Keratinocyte (primary cell): Measurements from ENCODE around the gene WFDC5. TPM values are rescaled to one million over a fixed set of nuclear protein-coding genes. Genes with fewer than 3 reads are reported as not detected.

Experiments used
- DNase-seq: peaks from one replicate; pipeline ENCODE4 v3.0.0-alpha.2; 2011; ENCODE audit warnings: low read depth, missing footprints, low spot score
- FAIRE-seq: peaks from 2 replicates; lab custom pipeline; 2011; peaks lifted over from hg19 to GRCh38; lab: Jason Lieb, UNC
- H2AFZ ChIP-seq: 2 replicates; pipeline ENCODE4 v1.6.0; 2012; ENCODE audit warnings: low read length, control low read depth, inconsistent platforms; ENCODE audit not compliant: control insufficient read depth
- H3K27ac ChIP-seq: 2 replicates; pipeline ENCODE4 v1.5.1; 2011; ENCODE audit warnings: low read length; ENCODE audit not compliant: control insufficient read depth, insufficient read depth
- H3K27me3 ChIP-seq: 3 replicates; pipeline ENCODE4 v1.6.0; 2011; ENCODE audit warnings: low read length; ENCODE audit not compliant: control insufficient read depth, insufficient read depth; ENCODE audit errors: extremely low read depth
- H3K36me3 ChIP-seq, 2 experiments: 2 replicates in 1 of 2; 3 replicates in 1 of 2; pipeline ENCODE4 v1.5.1; 2011; ENCODE audit warnings: low read length in 2 of 2, mild to moderate bottlenecking in 1 of 2; ENCODE audit not compliant: control insufficient read depth in 2 of 2, insufficient read depth in 2 of 2; ENCODE audit errors: extremely low read depth in 1 of 2
- H3K4me1 ChIP-seq: 3 replicates; pipeline ENCODE4 v1.5.1; 2011; ENCODE audit warnings: low read length; ENCODE audit not compliant: control insufficient read depth, insufficient read depth; ENCODE audit errors: extremely low read depth
- H3K4me2 ChIP-seq: 3 replicates; pipeline ENCODE4 v1.6.0; 2011; ENCODE audit warnings: low read depth, low read length; ENCODE audit not compliant: control insufficient read depth, insufficient read depth; ENCODE audit errors: extremely low read depth
- H3K4me3 ChIP-seq, 3 experiments: fragments of 200-600 bp in 1 of 3; sonication (generic) in 1 of 3; 2 replicates in 2 of 3; 3 replicates in 1 of 3; pipeline ENCODE4 v1.5.1; 2011 to 2016; ENCODE audit warnings: low read length in 3 of 3, mild to moderate bottlenecking in 3 of 3, control low read depth in 2 of 3, inconsistent platforms in 1 of 3, low read depth in 1 of 3, mixed read lengths in 1 of 3, mixed run types in 1 of 3, moderate library complexity in 1 of 3; ENCODE audit not compliant: control insufficient read depth in 2 of 3, insufficient read depth in 2 of 3; ENCODE audit errors: extremely low read depth in 1 of 3
- H3K79me2 ChIP-seq: 2 replicates; pipeline ENCODE4 v1.6.0; 2012; ENCODE audit warnings: low read length; ENCODE audit not compliant: control insufficient read depth, insufficient read depth
- H3K9ac ChIP-seq: 3 replicates; pipeline ENCODE4 v1.6.0; 2011; ENCODE audit warnings: low read length; ENCODE audit not compliant: control insufficient read depth, insufficient read depth; ENCODE audit errors: extremely low read depth
- H3K9me1 ChIP-seq: 3 replicates; pipeline ENCODE4 v1.6.0; 2011; ENCODE audit warnings: low read length; ENCODE audit not compliant: control insufficient read depth, insufficient read depth; ENCODE audit errors: extremely low read depth
- H3K9me3 ChIP-seq: 2 replicates; pipeline ENCODE4 v1.5.1; 2012; ENCODE audit warnings: low read depth, low read length; ENCODE audit not compliant: control insufficient read depth
- H4K20me1 ChIP-seq: 3 replicates; pipeline ENCODE4 v1.6.0; 2011; ENCODE audit warnings: low read length; ENCODE audit not compliant: control insufficient read depth, insufficient read depth; ENCODE audit errors: extremely low read depth
- EZH2 ChIP-seq: IDR thresholded peaks from one replicate; pipeline ENCODE4 v1.6.1; 2012; ENCODE audit warnings: inconsistent platforms, mild to moderate bottlenecking, low read length, moderate library complexity
- dilution Hi-C: fragments of 300-500 bp; cut with MboI; formaldehyde crosslinking; loops from one replicate; pipeline ENCODE4 v1.7.0; 2020; ENCODE audit warnings: low sequenced_read_pairs; ENCODE audit not compliant: extremely low pct_ligation_motif_present
- polyA plus RNA-seq, 5 experiments: library from polyadenylated mRNA; depleted of rRNA in 3 of 5; stranded (reverse) in 3 of 5; stranded (forward) in 1 of 5; unstranded in 1 of 5; fragments of >200 nt; gene quantifications; 1 replicate in 1 of 5; 2 replicates in 3 of 5; 3 replicates in 1 of 5; pipeline versions ENCODE4 v1.2.1 to v1.2.3, GENCODE V29; 2011 to 2012; ENCODE audit warnings: missing spikeins in 2 of 5, low read depth in 1 of 5, low replicate concordance in 1 of 5
- TF ChIP-seq, protein P1 (sequence below), 3 experiments: IDR thresholded peaks in 1 of 3; conservative IDR thresholded peaks in 1 of 3; optimal IDR thresholded peaks in 1 of 3; 2 replicates in 2 of 3; 3 replicates in 1 of 3; pipeline versions ENCODE3 to v1.5.1; 2011; ENCODE audit warnings: low read length in 3 of 3, mild to moderate bottlenecking in 3 of 3, moderate library complexity in 2 of 3, control low read depth in 1 of 3, inconsistent platforms in 1 of 3; ENCODE audit not compliant: insufficient read depth in 2 of 3; ENCODE audit errors: extremely low read depth in 1 of 3

The WFDC5 gene
- polyA plus RNA-seq, 1 donor (not counting 4 experiments of a cell fraction or from before 2014, with no cell fraction given), result 5.1 TPM

DNA sequence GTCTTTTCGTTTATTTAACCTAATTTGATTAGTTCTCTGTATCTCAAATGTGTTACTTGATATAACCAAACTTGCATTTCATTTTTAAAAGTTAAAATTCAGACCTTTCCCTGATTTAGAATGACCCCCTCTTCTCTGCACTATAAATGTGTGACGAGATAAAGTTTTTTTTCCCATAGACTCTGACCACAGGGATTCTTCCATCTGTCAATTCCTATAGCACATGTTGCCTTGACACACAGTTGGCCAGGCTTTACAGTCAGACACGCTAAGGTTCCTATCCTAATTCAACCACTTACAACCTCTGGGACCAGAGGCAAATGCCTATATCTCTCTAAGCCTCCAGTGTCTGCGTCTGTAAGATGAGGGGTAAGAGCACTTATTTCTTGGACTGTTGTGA, 54.7 kb downstream of the WFDC5 start:
- Histone ChIP-seq H4K20me1 (no peaks in the 10 kb centered on the region), H3K4me2 (no peak overlapping the region), H3K79me2 (peaks cover 11% of the 10 kb centered on the region), H3K4me3 (no peak overlapping the region), H3K9me3 (no peaks in the 10 kb centered on the region), H2AFZ (no peak overlapping the region), H3K9me1 (no peaks in the 10 kb centered on the region), H3K27ac (peak overlapping the region; percentile 85), H3K9ac (no peak overlapping the region), H3K36me3 (peaks cover 1 to 7% of the 10 kb centered on the region in 2 experiments), H3K4me1 (peaks cover 38% of the 10 kb centered on the region), H3K27me3 (no peaks in the 10 kb centered on the region)
- dilution Hi-C loops, result no loop called here
- FAIRE-seq (no peak), DNase-seq (no peak)
- TF ChIP-seq, protein P1, sequence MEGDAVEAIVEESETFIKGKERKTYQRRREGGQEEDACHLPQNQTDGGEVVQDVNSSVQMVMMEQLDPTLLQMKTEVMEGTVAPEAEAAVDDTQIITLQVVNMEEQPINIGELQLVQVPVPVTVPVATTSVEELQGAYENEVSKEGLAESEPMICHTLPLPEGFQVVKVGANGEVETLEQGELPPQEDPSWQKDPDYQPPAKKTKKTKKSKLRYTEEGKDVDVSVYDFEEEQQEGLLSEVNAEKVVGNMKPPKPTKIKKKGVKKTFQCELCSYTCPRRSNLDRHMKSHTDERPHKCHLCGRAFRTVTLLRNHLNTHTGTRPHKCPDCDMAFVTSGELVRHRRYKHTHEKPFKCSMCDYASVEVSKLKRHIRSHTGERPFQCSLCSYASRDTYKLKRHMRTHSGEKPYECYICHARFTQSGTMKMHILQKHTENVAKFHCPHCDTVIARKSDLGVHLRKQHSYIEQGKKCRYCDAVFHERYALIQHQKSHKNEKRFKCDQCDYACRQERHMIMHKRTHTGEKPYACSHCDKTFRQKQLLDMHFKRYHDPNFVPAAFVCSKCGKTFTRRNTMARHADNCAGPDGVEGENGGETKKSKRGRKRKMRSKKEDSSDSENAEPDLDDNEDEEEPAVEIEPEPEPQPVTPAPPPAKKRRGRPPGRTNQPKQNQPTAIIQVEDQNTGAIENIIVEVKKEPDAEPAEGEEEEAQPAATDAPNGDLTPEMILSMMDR (optimal IDR thresholded peaks at IDR 0.05 in 1 of 3, IDR thresholded peaks at IDR 0.05 in 1 of 3, conservative IDR thresholded peaks at IDR 0.05 in 1 of 3; ENCODE audit: extremely low read depth in 1 of 3, insufficient read depth in 2 of 3, low read length in 3 of 3), result no peak
- TF ChIP-seq EZH2, result no peak

Other genes starting within 250 kb of the WFDC5 start
- 135 to 269 TPM (median 214 TPM) in 3 replicates for gene YWHAB, start 229.5 kb downstream of the WFDC5 start, polyA plus RNA-seq
- 27.2 to 31.4 TPM (median 29.8 TPM) in 3 replicates for gene PABPC1L, start 205.1 kb downstream of the WFDC5 start, polyA plus RNA-seq
- gene TOMM34, start 154.8 kb downstream of the WFDC5 start, polyA plus RNA-seq, result 31.5 to 47.7 TPM (median 32.9 TPM) in 3 replicates
- 23.4 to 30.5 TPM (median 27.4 TPM) in 3 replicates for gene STK4, start 148.7 kb downstream of the WFDC5 start, polyA plus RNA-seq
- gene KCNS1, start 14.0 kb downstream of the WFDC5 start, polyA plus RNA-seq, result 1.1 to 2.5 TPM (median 1.5 TPM) in 3 replicates
- gene WFDC12, start 9.3 kb upstream of the WFDC5 start, polyA plus RNA-seq, result 0.32 to 2.9 TPM (median 1.8 TPM) in 3 replicates
- 46.4 to 226 TPM (median 71.1 TPM) in 3 replicates for gene PI3, start 59.7 kb upstream of the WFDC5 start, polyA plus RNA-seq
- not detected in 3 replicates for gene SEMG1, start 91.9 kb upstream of the WFDC5 start, polyA plus RNA-seq
- not detected in 3 replicates for gene SEMG2, start 106.2 kb upstream of the WFDC5 start, polyA plus RNA-seq
- gene SLPI, start 139.4 kb upstream of the WFDC5 start, polyA plus RNA-seq, result 203 to 395 TPM (median 262 TPM) in 3 replicates
- gene RBPJL, start 191.7 kb upstream of the WFDC5 start, polyA plus RNA-seq, result not detected in 3 replicates
- 0.08 TPM in 1 of 3 replicates, not detected in the others for gene MATN4, start 193.1 kb upstream of the WFDC5 start, polyA plus RNA-seq
- gene SDC4, start 233.2 kb upstream of the WFDC5 start, polyA plus RNA-seq, result 114 to 206 TPM (median 140 TPM) in 3 replicates
- 16.8 to 29.8 TPM (median 22.0 TPM) in 3 replicates for gene SYS1, start 248.0 kb upstream of the WFDC5 start, polyA plus RNA-seq